Adrenal gland (tissue), 5 donors: ENCODE results near the gene NMRK1.

ENCODE experiments used
- CTCF ChIP-seq, 6 experiments: fragments of 450-650 bp in 4 of 6; fragments of 200-600 bp in 2 of 6; sonication (generic) in 1 of 6; IDR thresholded peaks; 1 replicate in 5 of 6; 2 replicates in 1 of 6; pipeline versions ENCODE4 v1.5.1 to v1.8.0; 2016 to 2021; ENCODE audit warnings: antibody characterized with exemption in 6 of 6, mild to moderate bottlenecking in 2 of 6, moderate library complexity in 1 of 6
- POLR2A ChIP-seq, 2 donors: fragments of 450-650 bp; IDR thresholded peaks; one replicate each; pipeline ENCODE4 v1.6.1; 2017; ENCODE audit warnings: antibody characterized with exemption in 2 of 2, mild to moderate bottlenecking in 2 of 2, moderate library complexity in 1 of 2
- donor health status: DM: no; HTN: no; CAD: no.

- TF ChIP-seq CTCF (IDR thresholded peaks at IDR 0.05), result no peak
- TF ChIP-seq POLR2A (IDR thresholded peaks at IDR 0.05), result no peak
Measured at GRCh38 chr9:75086541-75087288, 1.2 kb downstream of the NMRK1 start.
